A549 (cell line): ENCODE data around the gene ADAM12. TPM values are rescaled to one million over a fixed set of nuclear protein-coding genes. Genes with fewer than 3 reads are reported as not detected.

Experiments
- ATAC-seq, 2 experiments: fragments of 200-7000 bp in 1 of 2; fragments of >200 bp in 1 of 2; cut with Nextera tagmentation in 1 of 2; cut with Tn5 transposase in 1 of 2; 3 replicates each; pipeline versions ENCODE4 v1.8.0 to v1.9.1; 2018 to 2020; ENCODE audit warnings: mild to moderate bottlenecking in 1 of 2, moderate library complexity in 1 of 2
- CTCF ChIA-PET: fragments of 300-600 bp; sonication (Branson Sonifier 250); formaldehyde crosslinking; extraction: SDS; loops from one replicate; lab custom pipeline; 2021; ENCODE audit warnings: antibody characterized with exemption, inconsistent platforms; lab: Yijun Ruan, JAX
- POLR2A ChIA-PET: fragments of 350-600 bp; formaldehyde crosslinking; extraction: SDS; loops from one replicate; lab custom pipeline; 2021; ENCODE audit warnings: antibody characterized with exemption, inconsistent platforms; lab: Yijun Ruan, JAX
- DNase-seq, 2 experiments: peaks; one replicate each; pipeline versions ENCODE4 v3.0.0 to v3.0.0-alpha.2; 2011 to 2016; ENCODE audit warnings: low read depth in 1 of 2, low spot score in 1 of 2
- FAIRE-seq: peaks from 2 replicates; lab custom pipeline; 2011; peaks lifted over from hg19 to GRCh38; lab: Jason Lieb, UNC
- H3K27ac ChIP-seq, 2 experiments: fragments of >200 bp; sonication (Bioruptor Twin); formaldehyde crosslinking; 3 replicates each; pipeline ENCODE4 v1.5.1; 2016 to 2017
- H3K4me1 ChIP-seq: fragments of >200 bp; sonication (Bioruptor Twin); formaldehyde crosslinking; 3 replicates; pipeline ENCODE4 v1.6.1; 2016
- H3K4me2 ChIP-seq: fragments of >200 bp; sonication (Bioruptor Twin); formaldehyde crosslinking; 3 replicates; pipeline ENCODE4 v1.6.1; 2016
- H3K4me3 ChIP-seq: fragments of >200 bp; sonication (Bioruptor Twin); formaldehyde crosslinking; 3 replicates; pipeline ENCODE4 v1.5.1; 2016
- H3K9me3 ChIP-seq: fragments of >200 bp; sonication (Bioruptor Twin); formaldehyde crosslinking; 3 replicates; pipeline ENCODE4 v1.6.1; 2016
- BHLHE40 ChIP-seq: IDR thresholded peaks from 2 replicates; pipeline ENCODE4 v1.6.1; 2012; ENCODE audit warnings: low read depth, low read length, inconsistent platforms
- CHD4 ChIP-seq: fragments of 200-600 bp; sonication (generic); IDR thresholded peaks from 2 replicates; pipeline ENCODE4 v1.6.1; 2016; ENCODE audit warnings: antibody characterized with exemption, mild to moderate bottlenecking, borderline replicate concordance
- E2F6 ChIP-seq: IDR thresholded peaks from 2 replicates; pipeline ENCODE4 v1.6.1; 2012; ENCODE audit warnings: low read depth, borderline replicate concordance
- EHMT2 ChIP-seq: fragments of 200-600 bp; sonication (generic); IDR thresholded peaks from 2 replicates; pipeline ENCODE4 v1.6.1; 2016; ENCODE audit warnings: antibody characterized with exemption, low read depth, mild to moderate bottlenecking, moderate library complexity
- ESRRA ChIP-seq: fragments of 150-350 bp; IDR thresholded peaks from 2 replicates; pipeline ENCODE4 v1.6.1; 2014; ENCODE audit warnings: mild to moderate bottlenecking, low read length, borderline replicate concordance
- FOXS1 ChIP-seq: fragments of 250-450 bp; sonication (Bioruptor Pico); IDR thresholded peaks from 2 replicates; pipeline ENCODE4 v1.5.0; 2020; ENCODE audit warnings: mild to moderate bottlenecking, moderate library complexity
- HOXA7 ChIP-seq: fragments of 250-450 bp; sonication (Bioruptor Pico); IDR thresholded peaks from 2 replicates; pipeline ENCODE4 v1.5.0; 2020; ENCODE audit warnings: mild to moderate bottlenecking, moderate library complexity
- JUN ChIP-seq, 2 experiments: fragments of >200 bp; sonication (Bioruptor Twin); formaldehyde crosslinking; IDR thresholded peaks; 2 replicates in 1 of 2; 3 replicates in 1 of 2; pipeline ENCODE4 v1.6.1; 2016 to 2017
- KDM5A ChIP-seq: fragments of 200-600 bp; sonication (generic); IDR thresholded peaks from 2 replicates; pipeline ENCODE4 v1.6.1; 2016; ENCODE audit warnings: antibody characterized with exemption, mild to moderate bottlenecking
- MAFK ChIP-seq: fragments of 450-650 bp; IDR thresholded peaks from 2 replicates; pipeline ENCODE4 v1.6.1; 2014; ENCODE audit not compliant: partially characterized antibody
- MAX ChIP-seq: IDR thresholded peaks from 2 replicates; pipeline ENCODE4 v1.6.1; 2012
- NFE2L2 ChIP-seq: fragments of 150-350 bp; conservative IDR thresholded peaks from 2 replicates; pipeline ENCODE4 v1.6.1; 2014; ENCODE audit warnings: low read length
- NPAS2 ChIP-seq: fragments of 250-450 bp; sonication (Bioruptor Pico); IDR thresholded peaks from 2 replicates; pipeline ENCODE4 v1.8.0; 2022; ENCODE audit warnings: mild to moderate bottlenecking, moderate library complexity, borderline replicate concordance
- NR3C1 ChIP-seq: fragments of >200 bp; sonication (Bioruptor Twin); formaldehyde crosslinking; IDR thresholded peaks from 3 replicates; pipeline ENCODE4 v1.6.1; 2017
- PBX3 ChIP-seq: IDR thresholded peaks from 2 replicates; pipeline ENCODE4 v1.6.1; 2012
- POLR2AphosphoS2 ChIP-seq: conservative IDR thresholded peaks from 2 replicates; pipeline ENCODE4 v1.6.1; 2012; ENCODE audit warnings: low read length, improper control_type of control experiment, inconsistent platforms
- RAD21 ChIP-seq, 2 experiments: fragments of >200 bp in 1 of 2; sonication (Bioruptor Twin) in 1 of 2; formaldehyde crosslinking in 1 of 2; IDR thresholded peaks in 1 of 2; conservative IDR thresholded peaks in 1 of 2; 2 replicates in 1 of 2; 3 replicates in 1 of 2; pipeline ENCODE4 v1.6.1; 2012 to 2018; ENCODE audit warnings: inconsistent platforms in 1 of 2
- RARB ChIP-seq: fragments of 250-450 bp; sonication (Bioruptor Pico); IDR thresholded peaks from 2 replicates; pipeline ENCODE4 v1.8.0; 2021; ENCODE audit warnings: mild to moderate bottlenecking, moderate library complexity
- RCOR1 ChIP-seq: fragments of 150-350 bp; IDR thresholded peaks from 2 replicates; pipeline ENCODE4 v1.6.1; 2014; ENCODE audit warnings: antibody characterized with exemption, low read length, low read depth
- SMC3 ChIP-seq: fragments of >200 bp; sonication (Bioruptor Twin); formaldehyde crosslinking; IDR thresholded peaks from 3 replicates; pipeline ENCODE4 v1.6.1; 2018; ENCODE audit warnings: inconsistent platforms
- SREBF2 ChIP-seq: fragments of 450-650 bp; IDR thresholded peaks from 2 replicates; pipeline ENCODE4 v1.6.1; 2014; ENCODE audit warnings: mild to moderate bottlenecking, moderate library complexity
- TFCP2L1 ChIP-seq: fragments of 250-450 bp; sonication (Bioruptor Pico); IDR thresholded peaks from 2 replicates; pipeline ENCODE4 v1.5.0; 2021; ENCODE audit warnings: mild to moderate bottlenecking
- USF2 ChIP-seq: fragments of 450-650 bp; IDR thresholded peaks from 2 replicates; pipeline ENCODE4 v1.6.1; 2014; ENCODE audit warnings: antibody characterized with exemption
- WGBS: methylation state at CpG from one replicate; pipeline ENCODE4 v1.1.6; 2017; ENCODE audit errors: missing lambda C conversion rate; 5-methylcytosine and 5-hydroxymethylcytosine counted together
- polyA plus RNA-seq, 4 experiments: library from polyadenylated mRNA; depleted of rRNA in 3 of 4; stranded (reverse); fragments of >200 nt; fragmentation: RNase III in 1 of 4; extraction: RNeasy Plus Mini Kit Qiagen cat#74134 plus additional on column Dnase treatment in 1 of 4; gene quantifications; 2 replicates in 3 of 4; 3 replicates in 1 of 4; pipeline ENCODE4 v1.2.3, GENCODE V29; 2011 to 2017

ADAM12 gene
- polyA plus RNA-seq, 2 of the 4 experiments (the other 2 are of a cell fraction): 1.6 to 4.8 TPM

- peaks cover 27% of the 10 kb centered on the region for H3K4me1 ChIP-seq
- TF ChIP-seq KDM5A: no peak
- no peak for TF ChIP-seq NR3C1
- TF ChIP-seq SMC3: no peak
- no peak for ATAC-seq
- no peak overlapping the region for H3K4me3 ChIP-seq
- peak overlapping the region in 1 of 2 experiments; percentile 61; a peak in 3 of 6 replicates for H3K27ac ChIP-seq
- POLR2A ChIA-PET: no interaction called here
- H3K9me3 ChIP-seq: peaks cover 3% of the 10 kb centered on the region; the same call in 1 of the 3 replicates
- no peak for FAIRE-seq
- no peak for DNase-seq
- no peak overlapping the region for H3K4me2 ChIP-seq
- 85% methylated on average over 9 of the region's 9 CpGs for WGBS
- CTCF ChIA-PET: interaction anchor here (1.1 to 1.8 kb wide), 3 partner anchors 9 to 322 kb away, joined by 4 to 5 read pairs (median 5); no protein-coding TSS in a partner anchor
Measured at GRCh38 chr10:126065751-126066377, 322.4 kb downstream of the ADAM12 start.

- FAIRE-seq (no peak), ATAC-seq (no peak)
- H3K4me1 ChIP-seq: peaks cover 41% of the 10 kb centered on the region
- no CpG with 5 or more reads among the region's 16 CpGs for WGBS
- CTCF ChIA-PET: interaction anchor here (1.2 to 2.6 kb wide), 3 partner anchors 8 to 439 kb away, joined by 4 to 9 read pairs (median 5); no protein-coding TSS in a partner anchor
- TF ChIP-seq PBX3: no peak
- TF ChIP-seq ESRRA: no peak
- TF ChIP-seq NR3C1: no peak
- TF ChIP-seq MAX: no peak
- TF ChIP-seq SMC3: no peak
- TF ChIP-seq NFE2L2: no peak
- no peak for TF ChIP-seq JUN (IDR thresholded peaks at IDR 0.05)
- TF ChIP-seq CHD4: no peak
- TF ChIP-seq HOXA7: no peak
- no peak for TF ChIP-seq E2F6
- no peak for TF ChIP-seq EHMT2
- TF ChIP-seq USF2: no peak
- no peak for TF ChIP-seq RARB (CRISPR knock-in tag)
- no peak for TF ChIP-seq NPAS2 (CRISPR knock-in tag)
- TF ChIP-seq SREBF2: no peak
- TF ChIP-seq POLR2AphosphoS2: no peak
- no peak for TF ChIP-seq FOXS1
- no peak for TF ChIP-seq RCOR1
- no peak for TF ChIP-seq TFCP2L1 (CRISPR knock-in tag)
- TF ChIP-seq, all 56 proteins: peak for 0
- no peak overlapping the region for H3K4me3 ChIP-seq
- DNase-seq: no peak
- peaks cover 3% of the 10 kb centered on the region; the same call in 1 of the 3 replicates for H3K9me3 ChIP-seq
- no peak overlapping the region for H3K4me2 ChIP-seq
- POLR2A ChIA-PET: no interaction called here
- peak overlapping the region in 1 of 2 experiments; percentile 97; a peak in 1 of 6 replicates for H3K27ac ChIP-seq
Measured at GRCh38 chr10:126064512-126064911, 323.8 kb downstream of the ADAM12 start.

- CTCF ChIA-PET: interaction anchor here (0.6 to 2.6 kb wide), 9 partner anchors 9 to 1190 kb away, joined by 3 to 9 read pairs (median 4); no protein-coding TSS in a partner anchor
- Histone ChIP-seq H3K4me1 (peaks cover 50% of the 10 kb centered on the region), H3K4me3 (no peak overlapping the region)
- TF ChIP-seq MAX (0 out of 2 replicates have a peak, but pooled peaks have one; percentile 11), BHLHE40 (no peak), MAFK (no peak), RAD21 (conservative IDR thresholded peaks at IDR 0.05 in 1 of 2, IDR thresholded peaks at IDR 0.05 in 1 of 2) (no peak)
- TF ChIP-seq, all 56 proteins: peak for 1
- Histone ChIP-seq H3K4me2 (peak overlapping the region; percentile 71; the same call in 1 of the 3 replicates), H3K9me3 (peaks cover 3% of the 10 kb centered on the region; the same call in 1 of the 3 replicates), H3K27ac (peak overlapping the region; percentile 93 to 97)
- no peak for FAIRE-seq
- peak in 1 of 2 experiments; percentile 28 for DNase-seq
- POLR2A ChIA-PET: interaction anchor here (1.4 kb wide), 1 partner anchor 20 kb away, joined by 3 read pairs; no protein-coding TSS in a partner anchor
- 84% methylated on average over 6 of the region's 6 CpGs for WGBS
- ATAC-seq: no peak
Measured at GRCh38 chr10:126063353-126063791, 324.9 kb downstream of the ADAM12 start.
